Large intestine (tissue), 3 donors: Measurements from ENCODE around the gene ZNF683. TPM values are rescaled to one million over a fixed set of nuclear protein-coding genes. Genes with fewer than 3 reads are reported as not detected.

Experiments used
- DNase-seq, 2 donors: peaks; one replicate each; pipeline versions ENCODE4 v3.0.0 to v3.0.0-alpha.2; 2013
- H3K27ac ChIP-seq: one replicate; pipeline ENCODE4 v1.5.1; 2013; ENCODE audit warnings: low read length
- H3K27me3 ChIP-seq: 2 replicates; pipeline ENCODE4 v1.6.1; 2013; ENCODE audit warnings: low read length; ENCODE audit not compliant: control insufficient read depth, insufficient read depth
- H3K36me3 ChIP-seq: 2 replicates; pipeline ENCODE4 v1.6.1; 2013; ENCODE audit warnings: low read length; ENCODE audit not compliant: control insufficient read depth, insufficient read depth
- H3K4me1 ChIP-seq: one replicate; pipeline ENCODE4 v1.6.1; 2013; ENCODE audit warnings: low read length; ENCODE audit not compliant: control insufficient read depth, insufficient read depth
- H3K4me3 ChIP-seq: one replicate; pipeline ENCODE4 v1.5.1; 2013; ENCODE audit warnings: low read length
- H3K9me3 ChIP-seq: one replicate; pipeline ENCODE4 v1.6.1; 2013; ENCODE audit warnings: mild to moderate bottlenecking, low read depth, low read length, moderate library complexity; ENCODE audit not compliant: control insufficient read depth
- WGBS: methylation state at CpG from one replicate; pipeline ENCODE4 v1.1.5; 2013; ENCODE audit warnings: low lambda C conversion rate; ENCODE audit not compliant: insufficient coverage; 5-methylcytosine and 5-hydroxymethylcytosine counted together
- polyA plus RNA-seq: library from polyadenylated mRNA; unstranded; fragments of 120-200 nt; gene quantifications from one replicate; pipeline ENCODE4 v1.2.1, GENCODE V29; 2013

ZNF683 gene
- polyA plus RNA-seq, 1 donor = 0.27 TPM

- Histone ChIP-seq H3K9me3 (peaks cover 5% of the 10 kb centered on the region), H3K4me3 (no peak overlapping the region), H3K4me1 (no peaks in the 10 kb centered on the region), H3K36me3 (no peaks in the 10 kb centered on the region), H3K27me3 (peaks cover 50% of the 10 kb centered on the region), H3K27ac (no peak overlapping the region)
- DNase-seq = peak; percentile 48 to 60
- WGBS = 0% methylated on average over 2 of the region's 12 CpGs
These were observed 36.1 kb upstream of the ZNF683 start for GRCh38 chr1:26408604-26409003.

- Histone ChIP-seq H3K27ac (no peak overlapping the region), H3K4me1 (no peaks in the 10 kb centered on the region), H3K4me3 (no peak overlapping the region), H3K36me3 (no peaks in the 10 kb centered on the region), H3K9me3 (peaks cover under 1% of the 10 kb centered on the region), H3K27me3 (peaks cover 19% of the 10 kb centered on the region)
- WGBS = 80% methylated on average over 1 of the region's 7 CpGs
- no peak for DNase-seq
These were observed 32.8 kb upstream of the ZNF683 start for GRCh38 chr1:26405281-26405915.

GRCh38 chr1:26404641-26405040 is 32.1 kb upstream of the ZNF683 start:
- no peak for DNase-seq
- H3K27ac ChIP-seq = no peak overlapping the region
- WGBS = no CpG with 5 or more reads among the region's 2 CpGs
- H3K4me1 ChIP-seq = no peaks in the 10 kb centered on the region
- no peaks in the 10 kb centered on the region for H3K9me3 ChIP-seq
- no peaks in the 10 kb centered on the region for H3K36me3 ChIP-seq
- H3K4me3 ChIP-seq = no peak overlapping the region
- peaks cover 11% of the 10 kb centered on the region for H3K27me3 ChIP-seq

GRCh38 chr1:26403656-26404055 is 31.1 kb upstream of the ZNF683 start:
- H3K9me3 ChIP-seq = no peaks in the 10 kb centered on the region
- DNase-seq = no peak
- no CpG with 5 or more reads among the region's 4 CpGs for WGBS
- H3K36me3 ChIP-seq = no peaks in the 10 kb centered on the region
- H3K4me1 ChIP-seq = no peaks in the 10 kb centered on the region
- H3K4me3 ChIP-seq = no peak overlapping the region
- H3K27me3 ChIP-seq = peaks cover 1% of the 10 kb centered on the region
- no peak overlapping the region for H3K27ac ChIP-seq

- no peak overlapping the region for H3K27ac ChIP-seq
- H3K27me3 ChIP-seq = no peaks in the 10 kb centered on the region
- H3K4me3 ChIP-seq = no peak overlapping the region
- no peaks in the 10 kb centered on the region for H3K9me3 ChIP-seq
- H3K4me1 ChIP-seq = no peaks in the 10 kb centered on the region
- 79% methylated on average over 3 of the region's 3 CpGs for WGBS
- no peak for DNase-seq
- H3K36me3 ChIP-seq = no peaks in the 10 kb centered on the region
These were observed 29.3 kb upstream of the ZNF683 start for GRCh38 chr1:26401891-26402290.

GRCh38 chr1:26399034-26399433 is 26.5 kb upstream of the ZNF683 start:
- WGBS = no CpG with 5 or more reads among the region's 3 CpGs
- Histone ChIP-seq H3K27me3 (no peaks in the 10 kb centered on the region), H3K9me3 (no peaks in the 10 kb centered on the region), H3K4me3 (no peak overlapping the region), H3K36me3 (no peaks in the 10 kb centered on the region), H3K4me1 (no peaks in the 10 kb centered on the region), H3K27ac (no peak overlapping the region)
- no peak for DNase-seq

GRCh38 chr1:26395754-26396153 is 23.2 kb upstream of the ZNF683 start:
- Histone ChIP-seq H3K27me3 (peaks cover 2% of the 10 kb centered on the region), H3K4me3 (no peak overlapping the region), H3K9me3 (no peaks in the 10 kb centered on the region), H3K4me1 (no peaks in the 10 kb centered on the region), H3K27ac (no peak overlapping the region), H3K36me3 (no peaks in the 10 kb centered on the region)
- no CpG with 5 or more reads among the region's 8 CpGs for WGBS
- DNase-seq = no peak

- Histone ChIP-seq H3K4me3 (no peak overlapping the region), H3K27me3 (peaks cover 6% of the 10 kb centered on the region), H3K36me3 (no peaks in the 10 kb centered on the region), H3K9me3 (no peaks in the 10 kb centered on the region), H3K4me1 (no peaks in the 10 kb centered on the region), H3K27ac (no peak overlapping the region)
- WGBS = no CpG with 5 or more reads among the region's 3 CpGs
- DNase-seq = no peak
These were observed 18.9 kb upstream of the ZNF683 start for GRCh38 chr1:26391450-26391849.

- no peaks in the 10 kb centered on the region for H3K36me3 ChIP-seq
- H3K4me1 ChIP-seq = no peaks in the 10 kb centered on the region
- H3K9me3 ChIP-seq = no peaks in the 10 kb centered on the region
- WGBS = no CpG with 5 or more reads among the region's 4 CpGs
- H3K27ac ChIP-seq = no peak overlapping the region
- no peak overlapping the region for H3K4me3 ChIP-seq
- DNase-seq = no peak
- peaks cover 6% of the 10 kb centered on the region for H3K27me3 ChIP-seq
These were observed 17.2 kb upstream of the ZNF683 start for GRCh38 chr1:26389604-26390247.

- WGBS = no CpG with 5 or more reads among the region's 7 CpGs
- no peaks in the 10 kb centered on the region for H3K9me3 ChIP-seq
- no peak overlapping the region for H3K27ac ChIP-seq
- no peak for DNase-seq
- H3K4me1 ChIP-seq = no peaks in the 10 kb centered on the region
- H3K27me3 ChIP-seq = peaks cover 6% of the 10 kb centered on the region
- H3K36me3 ChIP-seq = no peaks in the 10 kb centered on the region
- no peak overlapping the region for H3K4me3 ChIP-seq
These were observed 16.4 kb upstream of the ZNF683 start for GRCh38 chr1:26388791-26389445.
